ENCODE measurements around the gene COL6A3.

COL6A3 gene

DNA sequence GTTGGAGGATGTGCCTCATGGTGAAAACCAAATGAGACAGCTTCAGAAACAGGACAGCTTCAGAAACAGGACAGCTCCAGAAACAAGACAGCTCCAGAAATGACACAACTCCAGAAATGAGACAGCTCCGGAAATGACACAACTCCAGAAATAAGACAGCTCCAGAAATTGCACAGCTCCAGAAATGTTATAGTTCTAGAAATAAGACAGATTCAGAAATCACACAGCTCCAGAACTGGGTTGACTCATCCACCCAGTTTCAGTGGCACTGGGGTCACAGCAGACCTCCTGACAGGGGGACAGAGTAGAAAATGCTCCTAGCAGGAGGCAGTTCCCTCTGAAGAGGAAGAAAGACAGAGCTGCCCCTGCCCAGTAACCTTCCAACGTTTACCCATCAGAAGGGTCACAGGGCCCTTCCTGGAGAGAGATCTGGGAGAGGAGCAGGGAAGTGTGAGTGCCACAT lies 26.9 kb upstream of the COL6A3 start:
- no peak for DNase-seq

GRCh38 chr2:237438080-237438940 lies 24.3 kb upstream of the COL6A3 start:
- DNase-seq, result no peak

DNA sequence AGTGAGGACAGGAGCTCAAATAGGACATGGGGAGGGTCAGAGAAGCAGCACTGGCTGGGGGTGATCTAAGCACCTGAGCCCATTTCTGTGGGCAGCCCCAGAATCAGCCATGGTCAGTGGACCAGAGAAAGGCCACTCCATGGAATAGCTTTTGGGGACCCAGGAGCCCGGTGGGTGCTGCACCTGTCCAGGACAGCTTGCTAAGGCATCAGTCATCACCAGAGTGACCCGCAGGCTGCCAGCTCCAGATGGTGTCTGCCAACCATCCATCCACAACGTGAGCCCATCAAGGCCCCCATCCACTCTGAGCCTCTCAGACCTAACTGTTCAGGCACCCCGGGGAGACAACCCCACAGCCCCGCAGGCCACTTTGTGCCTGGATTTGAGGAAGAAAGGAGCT lies 23.6 kb upstream of the COL6A3 start:
- DNase-seq, result no peak

DNA sequence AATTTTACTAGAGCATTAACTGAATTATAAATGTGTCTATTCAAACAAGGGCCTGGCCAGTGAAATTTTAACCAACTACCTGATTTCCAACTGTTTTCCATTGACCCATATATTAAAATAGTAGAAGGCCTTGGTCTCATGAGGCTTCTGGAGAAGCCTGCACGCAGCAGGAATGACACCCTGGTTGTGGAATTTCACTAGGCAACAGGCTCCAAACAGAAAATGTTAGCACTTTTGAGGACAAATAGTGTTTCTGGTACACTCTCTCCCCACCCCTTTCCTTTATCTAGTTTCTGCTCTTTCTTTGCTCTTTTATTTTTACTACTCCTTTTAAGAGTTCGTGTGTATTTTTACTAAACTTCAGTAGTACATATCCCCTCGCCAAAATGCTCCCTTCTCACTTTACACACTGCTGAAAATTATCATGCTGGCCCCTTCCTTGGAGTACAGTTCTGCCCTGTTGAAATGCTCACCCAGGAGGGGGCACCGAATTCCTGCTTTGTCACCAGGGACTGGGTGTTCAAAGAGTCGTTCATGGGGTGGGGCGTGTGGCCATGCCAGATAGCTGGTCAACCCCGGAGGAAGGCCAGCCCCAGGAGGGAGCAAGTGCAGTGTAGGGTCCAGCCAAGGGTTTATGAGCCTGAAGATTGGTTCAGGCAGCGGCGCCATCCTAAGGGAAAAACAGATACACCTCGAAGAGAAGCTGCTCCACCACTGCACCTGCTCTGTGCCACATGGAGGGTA lies 22.1 kb upstream of the COL6A3 start:
- no peak for DNase-seq

GRCh38 chr2:237434866-237435311 lies 20.9 kb upstream of the COL6A3 start:
- peak in 7 of 56 donors; percentile 6 to 27 (median 8) for DNase-seq

DNA sequence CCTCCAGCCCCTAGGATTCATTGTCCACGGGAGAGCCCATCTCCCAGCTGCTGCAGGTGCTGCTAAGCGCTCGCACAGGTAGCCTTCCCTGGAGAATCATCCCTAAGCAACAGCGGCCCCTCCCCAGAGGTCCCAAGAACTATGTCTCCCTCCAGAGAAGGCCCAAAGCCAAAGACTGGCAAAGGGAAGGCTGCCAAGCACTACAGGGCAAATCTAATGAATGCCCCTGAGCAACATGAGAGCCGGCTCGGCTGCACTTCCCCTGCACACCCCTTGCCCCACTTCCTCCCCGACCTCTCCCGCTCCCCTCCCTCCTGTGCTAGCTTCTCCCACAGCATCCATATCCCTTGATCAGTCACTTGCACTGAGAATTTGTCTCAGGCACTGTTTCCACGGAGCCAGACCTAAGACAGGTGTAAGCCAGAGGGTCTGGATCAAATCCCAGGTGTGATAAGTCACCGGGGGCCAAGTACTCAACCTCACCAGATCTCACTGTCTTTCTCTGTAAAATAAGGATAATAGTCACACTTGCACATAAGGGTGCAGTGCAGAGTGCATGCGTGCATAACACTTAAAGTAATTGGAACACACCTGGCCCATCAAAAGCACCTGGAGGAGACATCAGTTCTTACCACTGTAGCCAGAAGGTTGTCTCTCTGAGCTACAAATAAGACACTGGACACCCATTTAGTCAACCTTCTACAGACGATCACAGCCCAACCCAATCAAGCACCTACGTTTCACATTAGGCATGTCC lies 20.1 kb upstream of the COL6A3 start:
- no peak for DNase-seq

GRCh38 chr2:237432484-237433092 lies 18.6 kb upstream of the COL6A3 start:
- DNase-seq, result no peak

GRCh38 chr2:237431837-237432236 lies 17.9 kb upstream of the COL6A3 start:
- no peak for DNase-seq

DNA sequence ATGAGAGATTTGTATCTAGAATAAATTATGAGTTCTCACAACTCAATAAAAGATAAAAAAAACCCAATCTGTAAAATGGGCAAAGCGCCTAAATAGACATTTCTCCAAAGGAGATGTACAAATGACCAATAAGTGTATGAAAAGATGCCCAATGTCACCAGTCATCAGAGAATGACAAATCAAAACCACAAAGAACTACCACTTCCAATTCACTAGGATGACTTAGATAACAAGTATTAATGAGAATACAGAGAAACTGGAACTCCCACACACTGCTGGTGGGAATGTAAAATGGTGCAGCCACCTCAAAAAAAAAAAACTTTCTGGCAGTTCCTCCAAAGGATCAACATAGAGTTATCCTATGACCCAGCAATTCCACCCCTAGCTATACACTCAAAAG lies 17.4 kb upstream of the COL6A3 start:
- DNase-seq, result no peak

GRCh38 chr2:237430861-237431260 lies 16.9 kb upstream of the COL6A3 start:
- DNase-seq, result no peak

- no peak for DNase-seq
Measured at GRCh38 chr2:237429753-237430152, 15.8 kb upstream of the COL6A3 start.

GRCh38 chr2:237427769-237428506 lies 14.0 kb upstream of the COL6A3 start:
- no peak for DNase-seq

- no peak for DNase-seq
Measured at GRCh38 chr2:237426517-237426916, 12.6 kb upstream of the COL6A3 start.

GRCh38 chr2:237425320-237425719 lies 11.4 kb upstream of the COL6A3 start:
- no peak for DNase-seq

- DNase-seq, result no peak
Measured at GRCh38 chr2:237424544-237424943, 10.6 kb upstream of the COL6A3 start.

DNA sequence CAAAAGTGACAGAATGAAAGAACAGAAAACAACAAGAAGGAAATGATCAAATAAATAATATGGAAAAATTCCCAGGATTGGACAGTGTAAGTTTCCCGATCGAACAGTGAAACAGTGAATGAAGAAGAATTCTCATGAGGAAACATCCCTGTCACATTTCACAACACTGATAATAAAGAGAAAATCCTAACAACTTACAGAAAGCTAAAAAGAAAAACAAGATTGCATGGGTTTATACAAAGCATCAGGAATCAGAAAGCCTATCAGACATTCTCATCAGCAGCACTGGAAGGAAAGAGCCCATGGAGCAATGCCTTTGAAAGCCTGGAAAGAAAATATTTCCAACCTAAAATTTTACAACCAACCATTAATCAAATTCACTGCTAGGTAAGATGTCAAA lies 9.9 kb upstream of the COL6A3 start:
- no peak for DNase-seq

DNA sequence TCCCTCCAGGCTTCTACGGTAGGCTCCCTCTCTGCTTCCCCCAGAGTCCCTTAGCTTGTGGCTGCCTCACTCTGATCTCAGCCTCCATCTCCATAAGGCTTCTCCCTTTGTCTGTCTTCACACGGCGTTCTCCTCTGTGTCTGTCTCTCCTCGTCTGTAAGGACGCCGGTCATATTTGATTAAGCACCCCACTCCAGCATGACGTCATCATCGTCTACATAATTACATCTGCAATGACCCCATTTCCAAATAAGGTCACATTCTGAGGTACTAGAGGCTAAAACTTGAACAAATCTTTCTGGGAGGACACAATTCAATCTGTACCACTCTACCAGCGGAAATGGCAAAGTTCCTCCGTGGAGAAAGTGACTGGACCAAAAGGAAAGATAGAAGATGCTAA lies 8.3 kb upstream of the COL6A3 start:
- DNase-seq, result no peak

DNA sequence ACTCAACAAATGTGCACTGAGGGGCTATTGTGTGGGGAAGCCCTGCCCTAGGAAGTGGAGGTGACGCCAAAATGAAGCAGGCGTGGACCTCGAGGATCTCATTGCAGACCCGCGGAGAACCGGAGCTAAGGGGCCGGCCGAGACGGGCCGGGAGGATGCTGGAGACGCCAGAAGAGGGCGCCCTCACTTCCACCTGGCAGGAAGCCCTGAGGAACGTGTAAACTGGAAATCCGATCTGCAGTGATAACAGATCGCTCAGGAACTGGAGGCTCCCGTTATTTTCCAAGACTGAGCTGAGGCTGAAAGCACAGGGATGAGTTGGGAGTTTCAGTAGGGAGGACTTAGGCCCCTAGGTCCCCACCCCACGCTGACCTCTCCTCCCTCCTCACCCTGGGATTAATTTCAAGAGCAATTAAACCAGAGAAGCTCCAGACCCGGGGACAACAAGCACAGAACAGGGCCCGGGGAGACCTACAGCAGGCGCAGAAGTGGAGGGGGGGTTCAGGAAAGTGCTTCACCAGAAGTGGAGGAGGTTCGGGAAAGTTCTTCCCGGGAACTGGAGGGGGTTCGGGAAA lies 7.7 kb upstream of the COL6A3 start:
- peak in 27 of 56 donors; percentile 1 to 57 (median 17) for DNase-seq

DNA sequence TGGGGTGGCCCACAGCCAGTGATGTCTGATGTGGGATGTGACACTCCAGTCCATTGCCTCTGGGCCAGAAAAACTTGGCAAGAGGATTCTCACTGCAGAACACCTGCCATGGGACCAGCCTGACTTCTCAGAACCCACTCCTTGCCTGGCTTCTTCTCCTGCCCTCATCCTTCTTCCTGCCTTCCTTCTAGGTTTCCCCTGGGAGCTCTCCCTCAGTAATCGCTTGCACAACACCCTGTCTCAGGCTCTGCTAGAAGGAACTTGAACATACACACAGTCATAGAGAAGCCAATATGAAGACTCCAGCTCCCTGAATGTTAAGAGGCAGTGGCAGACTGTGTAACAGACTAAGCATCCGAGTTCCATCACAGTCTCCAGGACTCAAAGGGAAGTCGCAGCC lies 4.3 kb upstream of the COL6A3 start:
- no peak for DNase-seq

Data from nucleus accumbens (tissue), 56 donors.